ENCODE results near the gene BEST4.

GRCh38 chr1:44820328-44821239 lies 32.6 kb upstream of the BEST4 start:
- no peak for TF ChIP-seq CTCF (IDR thresholded peaks at IDR 0.05)
- no peak for TF ChIP-seq EZH2 (IDR thresholded peaks at IDR 0.05; ENCODE audit: borderline replicate concordance, insufficient read depth, low read depth, low read length, poor library complexity, severe bottlenecking)
